Tibial artery (tissue), 4 donors: Measurements from ENCODE around the gene OR2T6.

Experiments
- DNase-seq, 2 donors: peaks; one replicate each; pipeline ENCODE4 v3.0.0-alpha.2; 2019
- H3K27ac ChIP-seq, 2 donors: fragments of 200-600 bp; sonication (generic) in 1 of 2; 1 replicate in 1 of 2; 2 replicates in 1 of 2; pipeline ENCODE4 v1.5.1; 2018 to 2019; ENCODE audit warnings: mild to moderate bottlenecking in 1 of 2
- H3K27me3 ChIP-seq, 2 donors: fragments of 200-600 bp; sonication (generic) in 1 of 2; one replicate each; pipeline versions ENCODE4 v1.5.1 to v1.6.0; 2016 to 2019
- H3K36me3 ChIP-seq, 3 donors: fragments of 200-600 bp; sonication (generic) in 2 of 3; one replicate each; pipeline ENCODE4 v1.5.1; 2016 to 2019; ENCODE audit warnings: mild to moderate bottlenecking in 2 of 3
- H3K4me1 ChIP-seq, 4 donors: fragments of 200-600 bp; sonication (generic) in 2 of 4; 1 replicate in 3 of 4; 2 replicates in 1 of 4; pipeline ENCODE4 v1.5.1; 2016 to 2019
- H3K4me3 ChIP-seq, 2 donors: fragments of 200-600 bp; sonication (generic) in 1 of 2; 1 replicate in 1 of 2; 2 replicates in 1 of 2; pipeline ENCODE4 v1.5.1; 2018 to 2019; ENCODE audit warnings: mild to moderate bottlenecking in 2 of 2
- H3K9me3 ChIP-seq, 3 donors: fragments of 200-600 bp; sonication (generic) in 1 of 3; one replicate each; pipeline ENCODE4 v1.5.1; 2016 to 2019
- CTCF ChIP-seq, 2 experiments: fragments of 200-600 bp in 1 of 2; fragments of 450-650 bp in 1 of 2; IDR thresholded peaks; one replicate each; pipeline ENCODE4 v1.5.1; 2017 to 2019; ENCODE audit warnings: antibody characterized with exemption in 2 of 2, mild to moderate bottlenecking in 1 of 2, moderate library complexity in 1 of 2
- intact Hi-C: fragments of 100-400 bp; cut with DNase I; formaldehyde crosslinking; loops from one replicate; pipeline ENCODE4 v1.15.0; 2023; ENCODE audit warnings: low total_unique reads

The OR2T6 gene

GRCh38 chr1:248393050-248393449, 17.5 kb downstream of the OR2T6 start:
- DNase-seq: no peak
- intact Hi-C loops: no loop called here
- no peak for TF ChIP-seq CTCF (IDR thresholded peaks at IDR 0.05)
- H3K4me3 ChIP-seq: no peak overlapping the region
- no peaks in the 10 kb centered on the region for H3K9me3 ChIP-seq
- no peaks in the 10 kb centered on the region for H3K27me3 ChIP-seq
- no peaks in the 10 kb centered on the region for H3K36me3 ChIP-seq
- no peak overlapping the region for H3K27ac ChIP-seq
- no peaks in the 10 kb centered on the region for H3K4me1 ChIP-seq

GRCh38 chr1:248402748-248403147, 27.2 kb downstream of the OR2T6 start, which contains the start of gene OR2T1:
OR2T1 (plus strand) TSS chr1:248403048; CDS start chr1:248406148, 3,100 bp downstream.
- H3K27ac ChIP-seq: no peak within 1 kb of the TSS
- no peak within 1 kb of the TSS for H3K4me3 ChIP-seq
- intact Hi-C loops: no loop called here
- no peak for TF ChIP-seq CTCF (IDR thresholded peaks at IDR 0.05)
- no peaks in the 10 kb centered on the region for H3K4me1 ChIP-seq
- no peak for DNase-seq
- no peaks in the 10 kb centered on the region for H3K27me3 ChIP-seq
- no peaks in the 10 kb centered on the region for H3K9me3 ChIP-seq
- H3K36me3 ChIP-seq: no peaks in the 10 kb centered on the region

- Histone ChIP-seq H3K4me1 (no peaks in the 10 kb centered on the region), H3K27me3 (no peaks in the 10 kb centered on the region), H3K27ac (no peak overlapping the region), H3K9me3 (no peaks in the 10 kb centered on the region), H3K4me3 (no peak overlapping the region), H3K36me3 (no peaks in the 10 kb centered on the region)
- no peak for DNase-seq
- TF ChIP-seq CTCF (IDR thresholded peaks at IDR 0.05): no peak
- intact Hi-C loops: no loop called here
These were observed 28.5 kb downstream of the OR2T6 start for GRCh38 chr1:248404024-248404423.

GRCh38 chr1:248406721-248407692, 31.5 kb downstream of the OR2T6 start:
- peaks cover 0 to 10% (median 5%) of the 10 kb centered on the region in 3 donors for H3K9me3 ChIP-seq
- H3K27ac ChIP-seq: no peak overlapping the region
- intact Hi-C loops: no loop called here
- no peaks in the 10 kb centered on the region for H3K4me1 ChIP-seq
- no peak for DNase-seq
- no peak overlapping the region for H3K4me3 ChIP-seq
- H3K36me3 ChIP-seq: no peaks in the 10 kb centered on the region
- H3K27me3 ChIP-seq: no peaks in the 10 kb centered on the region
- no peak for TF ChIP-seq CTCF (IDR thresholded peaks at IDR 0.05)

- Histone ChIP-seq H3K4me1 (no peaks in the 10 kb centered on the region), H3K27ac (no peak overlapping the region)
These were observed 40.7 kb downstream of the OR2T6 start for GRCh38 chr1:248416226-248416625.

More at GRCh38 chr1:248416226-248416625, 40.7 kb downstream of the OR2T6 start:
- TF ChIP-seq CTCF (IDR thresholded peaks at IDR 0.05): no peak
- intact Hi-C loops: no loop called here
- Histone ChIP-seq H3K27me3 (no peaks in the 10 kb centered on the region), H3K9me3 (peaks cover 0 to 2% (median 0%) of the 10 kb centered on the region in 3 donors), H3K36me3 (no peaks in the 10 kb centered on the region), H3K4me3 (no peak overlapping the region)
- no peak for DNase-seq
